Measurements from ENCODE around the gene NUDCD3.
A peak's percentile ranks its signal among the peaks of the same experiment; 100 is the strongest.

Gene NUDCD3

GRCh38 chr7:44375926-44376342 lies 114.5 kb downstream of the NUDCD3 start:
- no peak for TF ChIP-seq CTCF (IDR thresholded peaks at IDR 0.05; ENCODE audit: borderline replicate concordance, control extremely low read depth, extremely low read depth, insufficient read depth, missing control alignments)
- peak; percentile 10 for DNase-seq (ENCODE audit: low spot score)
- in situ Hi-C loops (cut with MboI; ENCODE audit: low sequenced_read_pairs, unreplicated experiment) = no loop called here

GRCh38 chr7:44375236-44375699 lies 115.2 kb downstream of the NUDCD3 start:
- in situ Hi-C loops (cut with MboI; ENCODE audit: low sequenced_read_pairs, unreplicated experiment) = no loop called here
- DNase-seq (ENCODE audit: low spot score) = peak; percentile 43
- TF ChIP-seq CTCF (IDR thresholded peaks at IDR 0.05; ENCODE audit: borderline replicate concordance, control extremely low read depth, extremely low read depth, insufficient read depth, missing control alignments) = peak; percentile 12

- in situ Hi-C loops (cut with MboI; ENCODE audit: low sequenced_read_pairs, unreplicated experiment) = no loop called here
- no peak for TF ChIP-seq CTCF (IDR thresholded peaks at IDR 0.05; ENCODE audit: borderline replicate concordance, control extremely low read depth, extremely low read depth, insufficient read depth, missing control alignments)
Measured at GRCh38 chr7:44374007-44374763, 116.3 kb downstream of the NUDCD3 start.

GRCh38 chr7:44373418-44373740 lies 117.1 kb downstream of the NUDCD3 start:
- in situ Hi-C loops (cut with MboI; ENCODE audit: low sequenced_read_pairs, unreplicated experiment) = no loop called here
- no peak for TF ChIP-seq CTCF (IDR thresholded peaks at IDR 0.05; ENCODE audit: borderline replicate concordance, control extremely low read depth, extremely low read depth, insufficient read depth, missing control alignments)
- DNase-seq (ENCODE audit: low spot score) = peak; percentile 3

More at GRCh38 chr7:44374007-44374763, 116.3 kb downstream of the NUDCD3 start:
- DNase-seq (ENCODE audit: low spot score) = peak; percentile 8

GRCh38 chr7:44372560-44373417 lies 117.7 kb downstream of the NUDCD3 start:
- TF ChIP-seq CTCF (IDR thresholded peaks at IDR 0.05; ENCODE audit: borderline replicate concordance, control extremely low read depth, extremely low read depth, insufficient read depth, missing control alignments) = no peak
- DNase-seq (ENCODE audit: low spot score) = peak; percentile 2
- in situ Hi-C loops (cut with MboI; ENCODE audit: low sequenced_read_pairs, unreplicated experiment) = no loop called here

GRCh38 chr7:44368885-44369284 lies 121.6 kb downstream of the NUDCD3 start:
- no peak for DNase-seq (ENCODE audit: low spot score)
- in situ Hi-C loops (cut with MboI; ENCODE audit: low sequenced_read_pairs, unreplicated experiment) = no loop called here
- no peak for TF ChIP-seq CTCF (IDR thresholded peaks at IDR 0.05; ENCODE audit: borderline replicate concordance, control extremely low read depth, extremely low read depth, insufficient read depth, missing control alignments)
